A204.1 (cell line): Measurements from ENCODE around the gene AXL.
A peak's percentile ranks its signal among the peaks of the same experiment; 100 is the strongest.
"Not testable (repeated sequence)": the region's sequence is repeated elsewhere in the genome, so short reads cannot be mapped to it uniquely, and the experiment has no call there.

Source experiments
- FAIRE-seq: peaks from 2 replicates; lab custom pipeline; 2012; peaks lifted over from hg19 to GRCh38; lab: Jason Lieb, UNC

Gene AXL

GRCh38 chr19:41218615-41219507 lies at the start of gene AXL:
Gene AXL (plus strand): TSS chr19:41219223. CDS start chr19:41219393, 170 bp downstream.
- no peak for FAIRE-seq

DNA sequence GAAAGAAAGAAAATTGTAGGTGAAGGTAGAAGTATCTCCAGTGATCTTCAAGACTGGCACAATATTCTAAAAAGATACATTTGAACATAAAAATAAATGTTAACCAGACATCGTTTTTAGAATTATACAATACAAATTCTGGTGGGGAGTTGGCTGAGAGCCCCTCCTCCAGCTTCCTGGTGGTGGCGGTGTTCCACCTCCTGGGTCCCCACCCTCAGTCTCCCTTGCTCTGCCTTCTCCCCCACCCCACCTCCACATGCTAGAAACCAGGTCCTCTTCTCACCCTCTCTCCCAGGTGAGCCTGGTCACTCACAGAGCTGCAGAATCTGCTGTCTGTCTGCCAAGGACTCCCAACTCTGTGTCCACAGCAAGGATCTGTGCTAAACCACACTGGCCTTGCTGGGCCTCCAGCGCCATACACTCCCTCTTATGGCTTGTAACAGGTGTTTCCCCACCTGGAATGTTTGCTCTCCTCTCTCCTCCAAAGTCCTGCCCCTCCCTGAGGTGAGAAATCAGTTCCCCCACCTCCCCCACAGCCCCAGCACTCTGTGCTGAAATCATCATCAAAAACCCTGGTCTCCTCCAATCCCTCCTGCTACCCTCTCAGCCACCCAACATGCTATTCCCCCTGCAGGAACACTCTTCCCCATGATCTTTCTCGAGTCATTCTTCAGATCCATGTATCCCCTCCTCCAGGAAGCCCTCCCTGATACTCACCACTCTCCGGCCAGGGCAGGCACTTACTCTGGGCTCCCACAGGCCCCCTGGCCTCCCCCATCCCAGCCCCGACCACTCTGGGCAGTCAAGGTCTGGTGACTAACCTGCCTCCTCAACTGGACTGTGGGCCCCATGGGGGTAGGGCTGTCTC lies 46.5 kb upstream of the AXL start:
- no peak for FAIRE-seq

GRCh38 chr19:41174297-41174928 lies 44.6 kb upstream of the AXL start:
- FAIRE-seq: no peak

GRCh38 chr19:41175801-41176777 lies 42.9 kb upstream of the AXL start:
- no peak for FAIRE-seq

DNA sequence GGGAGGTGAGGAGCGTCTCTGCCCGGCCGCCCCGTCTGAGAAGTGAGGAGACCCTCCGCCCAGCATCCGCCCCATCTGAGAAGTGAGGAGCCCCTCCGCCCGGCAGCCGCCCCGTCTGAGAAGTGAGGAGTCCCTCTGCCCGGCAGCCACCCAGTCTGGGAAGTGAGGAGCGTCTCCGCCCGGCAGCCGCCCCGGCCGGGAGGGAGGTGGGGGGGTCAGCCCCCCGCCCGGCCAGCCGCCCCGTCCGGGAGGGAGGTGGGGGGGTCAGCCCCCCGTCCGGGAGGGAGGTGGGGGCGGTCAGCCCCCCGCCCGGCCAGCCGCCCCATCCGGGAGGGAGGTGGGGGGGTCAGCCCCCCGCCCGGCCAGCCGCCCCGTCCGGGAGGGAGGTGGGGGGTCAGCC lies 38.9 kb upstream of the AXL start:
- FAIRE-seq: not testable (repeated sequence)

- FAIRE-seq: no peak
Observed at GRCh38 chr19:41186971-41187883, 31.8 kb upstream of the AXL start.

DNA sequence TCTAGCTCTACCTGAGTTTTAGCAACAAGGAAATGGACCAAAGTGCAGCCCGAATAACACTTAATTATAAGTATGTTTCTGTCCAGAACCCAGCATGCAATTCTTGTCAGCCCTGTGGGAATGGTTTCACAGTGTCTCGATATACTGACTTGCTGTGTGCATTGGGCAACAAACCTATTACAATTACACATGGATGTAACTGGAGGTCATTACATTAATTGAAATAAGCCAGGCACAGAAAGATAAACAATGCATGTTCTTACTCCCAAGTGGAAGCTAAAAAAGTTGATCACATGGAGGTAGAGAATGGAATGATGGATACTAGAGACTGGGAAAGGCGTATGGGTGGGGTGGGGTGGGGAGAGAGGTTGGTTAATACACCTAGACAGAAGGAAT lies 31.1 kb upstream of the AXL start:
- no peak for FAIRE-seq

- FAIRE-seq: no peak
Observed at GRCh38 chr19:41189425-41190065, 29.5 kb upstream of the AXL start.

GRCh38 chr19:41192574-41193429 lies 26.2 kb upstream of the AXL start, which contains the start of gene CYP2S1:
Gene CYP2S1 (plus strand): TSS chr19:41193219. CDS start chr19:41193265, 46 bp downstream.
- FAIRE-seq: no peak

DNA sequence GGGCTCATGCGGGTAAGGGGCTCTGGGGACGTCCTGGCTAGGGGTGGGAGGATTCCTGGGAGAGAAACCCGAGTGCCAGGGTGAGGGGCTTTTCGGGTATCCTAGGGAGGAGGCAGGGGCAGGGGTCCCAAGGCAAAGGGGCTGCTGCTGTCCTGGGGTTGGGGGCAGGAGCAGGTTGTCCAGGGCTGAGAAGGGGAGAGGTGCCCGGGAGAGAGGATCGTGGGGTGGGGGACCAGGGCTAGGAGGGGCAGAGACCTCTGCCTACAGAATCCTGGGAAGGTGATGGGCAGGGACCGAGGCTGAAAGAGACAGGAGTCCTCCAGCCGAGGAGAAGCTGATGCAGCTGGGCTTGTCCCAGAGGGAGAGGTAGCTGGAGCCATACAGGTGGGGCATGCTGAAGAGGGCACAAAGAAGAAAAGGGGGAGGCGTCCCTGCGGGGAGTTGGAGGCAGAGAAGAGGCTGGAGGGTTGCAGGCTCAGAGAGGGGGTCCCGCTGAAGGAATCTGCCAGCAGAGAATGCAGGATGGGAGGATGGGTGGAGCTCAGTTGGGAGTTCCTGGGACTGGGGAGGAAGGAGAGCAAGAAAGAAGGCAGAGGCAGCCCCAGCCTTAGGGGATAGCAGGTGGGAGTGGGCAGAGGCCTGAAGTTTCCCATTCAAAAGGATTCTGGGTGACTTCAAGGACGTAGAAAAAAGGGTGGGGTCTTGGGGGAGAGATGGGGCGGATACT lies 25.4 kb upstream of the AXL start:
- FAIRE-seq: no peak

- FAIRE-seq: no peak
Observed at GRCh38 chr19:41194157-41194552, 24.9 kb upstream of the AXL start.

- no peak for FAIRE-seq
Observed at GRCh38 chr19:41195675-41196497, 23.1 kb upstream of the AXL start.

DNA sequence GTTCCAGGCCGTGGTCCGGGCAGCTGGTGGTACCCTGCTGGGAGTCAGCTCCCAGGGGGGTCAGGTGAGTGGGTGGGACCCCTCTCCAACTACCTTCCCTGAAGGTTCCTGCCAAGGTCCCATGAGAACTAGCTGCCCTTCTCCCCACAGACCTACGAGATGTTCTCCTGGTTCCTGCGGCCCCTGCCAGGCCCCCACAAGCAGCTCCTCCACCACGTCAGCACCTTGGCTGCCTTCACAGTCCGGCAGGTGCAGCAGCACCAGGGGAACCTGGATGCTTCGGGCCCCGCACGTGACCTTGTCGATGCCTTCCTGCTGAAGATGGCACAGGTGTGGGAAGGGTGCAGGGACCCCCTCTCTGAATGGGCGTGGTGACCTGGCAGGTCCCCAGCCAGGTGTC lies 20.5 kb upstream of the AXL start:
- FAIRE-seq: no peak

GRCh38 chr19:41203371-41203770 lies 15.7 kb upstream of the AXL start:
- FAIRE-seq: no peak

GRCh38 chr19:41204338-41204737 lies 14.7 kb upstream of the AXL start:
- FAIRE-seq: peak; percentile 30

GRCh38 chr19:41205995-41206394 lies 13.0 kb upstream of the AXL start:
- FAIRE-seq: no peak

- FAIRE-seq: no peak
Observed at GRCh38 chr19:41206456-41206855, 12.6 kb upstream of the AXL start.
